ENCODE data around the gene SLF2. TPM values are rescaled to one million over a fixed set of nuclear protein-coding genes. Genes with fewer than 3 reads are reported as not detected.

SLF2 gene
- total and polyA plus RNA-seq, 2 of the 13 experiments (the other 11 are each of a cell fraction or from before 2014, with no cell fraction given) = 12.2 to 48.1 TPM

- no peak for TF ChIP-seq ZNF460 (CRISPR knock-in tag; IDR thresholded peaks at IDR 0.05; ENCODE audit: borderline replicate concordance)
- TF ChIP-seq ZNF337 (CRISPR knock-in tag; IDR thresholded peaks at IDR 0.05; ENCODE audit: borderline replicate concordance, low read depth) = no peak
- TF ChIP-seq XRCC5 (optimal IDR thresholded peaks at IDR 0.05; ENCODE audit: low read length) = peak; percentile 27
- TF ChIP-seq ZNF430 (CRISPR knock-in tag; IDR thresholded peaks at IDR 0.05) = 0 out of 2 replicates have a peak, but pooled peaks have one; percentile 10
- TF ChIP-seq MYNN (CRISPR knock-in tag; IDR thresholded peaks at IDR 0.05; ENCODE audit: low read depth) = peak; percentile 29; the same call in 1 of the 2 replicates
- no peak for TF ChIP-seq ZNF329 (CRISPR knock-in tag; IDR thresholded peaks at IDR 0.05; ENCODE audit: low read depth)
- TF ChIP-seq ELF3 (CRISPR knock-in tag; IDR thresholded peaks at IDR 0.05) = peak; percentile 38; the same call in 1 of the 2 replicates
- no peak for TF ChIP-seq PRDM15 (CRISPR knock-in tag; IDR thresholded peaks at IDR 0.05)
- TF ChIP-seq BRD4 (CRISPR knock-in tag; IDR thresholded peaks at IDR 0.05) = no peak
- no peak for TF ChIP-seq KAT2B (IDR thresholded peaks at IDR 0.05; ENCODE audit: borderline replicate concordance, low read depth, low read length)
- peak; percentile 35; the same call in 1 of the 2 replicates for TF ChIP-seq ZNF574 (CRISPR knock-in tag; IDR thresholded peaks at IDR 0.05)
- no peak for TF ChIP-seq BATF2 (CRISPR knock-in tag; IDR thresholded peaks at IDR 0.05)
- 0 out of 2 replicates have a peak, but pooled peaks have one; percentile 14 for TF ChIP-seq ISL2 (CRISPR knock-in tag; IDR thresholded peaks at IDR 0.05)
- 0 out of 2 replicates have a peak, but pooled peaks have one; percentile 20 for TF ChIP-seq GZF1 (CRISPR knock-in tag; IDR thresholded peaks at IDR 0.05)
- TF ChIP-seq ZNF383 (CRISPR knock-in tag; IDR thresholded peaks at IDR 0.05; ENCODE audit: borderline replicate concordance) = peak; percentile 25; the same call in 1 of the 2 replicates
- TF ChIP-seq TBP (CRISPR knock-in tag; IDR thresholded peaks at IDR 0.05) = no peak
- 0 out of 2 replicates have a peak, but pooled peaks have one; percentile 28 for TF ChIP-seq UBTF (CRISPR knock-in tag; IDR thresholded peaks at IDR 0.05)
- peak; percentile 39 for TF ChIP-seq YY1 (IDR thresholded peaks at IDR 0.05; ENCODE audit: insufficient read depth, insufficient replicate concordance, low read depth, low read length)
- TF ChIP-seq SP5 (CRISPR knock-in tag; IDR thresholded peaks at IDR 0.05; ENCODE audit: borderline replicate concordance, low read depth) = no peak
- TF ChIP-seq ZNF607 (CRISPR knock-in tag; IDR thresholded peaks at IDR 0.05; ENCODE audit: borderline replicate concordance) = 0 out of 2 replicates have a peak, but pooled peaks have one; percentile 27
These were observed 34.4 kb upstream of the SLF2 start (continued) for GRCh38 chr10:100878291-100878910.

Measured in HepG2 (cell line).